GM18517 (cell line): Measurements from ENCODE around the gene CCSER1.

Experiments
- ATAC-seq: cut with Tn5 transposase; IDR thresholded peaks from one replicate; pipeline ENCODE4 v1.9.1; 2021; ENCODE audit warnings: mild to moderate bottlenecking, moderate library complexity; ENCODE audit not compliant: unreplicated experiment

CCSER1 gene

GRCh38 chr4:90540536-90540935, 413.3 kb downstream of the CCSER1 start:
- no peak for ATAC-seq

- ATAC-seq = no peak
Measured at GRCh38 chr4:90542216-90542615, 415.0 kb downstream of the CCSER1 start.

GRCh38 chr4:90543419-90544170, 416.4 kb downstream of the CCSER1 start:
- no peak for ATAC-seq

GRCh38 chr4:90544532-90545045, 417.4 kb downstream of the CCSER1 start:
- no peak for ATAC-seq

GRCh38 chr4:90545380-90545779, 418.2 kb downstream of the CCSER1 start:
- ATAC-seq = no peak

- no peak for ATAC-seq
Measured at GRCh38 chr4:90546114-90546513, 418.9 kb downstream of the CCSER1 start.

- no peak for ATAC-seq
Measured at GRCh38 chr4:90570615-90571014, 443.4 kb downstream of the CCSER1 start.

- ATAC-seq = no peak
Measured at GRCh38 chr4:90572996-90573395, 445.8 kb downstream of the CCSER1 start.

- no peak for ATAC-seq
Measured at GRCh38 chr4:90575371-90575770, 448.2 kb downstream of the CCSER1 start.

- ATAC-seq = no peak
Measured at GRCh38 chr4:90580326-90580725, 453.1 kb downstream of the CCSER1 start.

GRCh38 chr4:90582087-90582486, 454.9 kb downstream of the CCSER1 start:
- ATAC-seq = no peak

- no peak for ATAC-seq
Measured at GRCh38 chr4:90584051-90584450, 456.9 kb downstream of the CCSER1 start.

- ATAC-seq = no peak
Measured at GRCh38 chr4:90585961-90586360, 458.8 kb downstream of the CCSER1 start.

GRCh38 chr4:90586799-90587198, 459.6 kb downstream of the CCSER1 start:
- no peak for ATAC-seq

- no peak for ATAC-seq
Measured at GRCh38 chr4:90597927-90598326, 470.7 kb downstream of the CCSER1 start.

- no peak for ATAC-seq
Measured at GRCh38 chr4:90598741-90599140, 471.5 kb downstream of the CCSER1 start.

- ATAC-seq = no peak
Measured at GRCh38 chr4:90602726-90603125, 475.5 kb downstream of the CCSER1 start.

GRCh38 chr4:90603540-90603939, 476.3 kb downstream of the CCSER1 start:
- no peak for ATAC-seq

GRCh38 chr4:90606781-90607180, 479.6 kb downstream of the CCSER1 start:
- ATAC-seq = no peak

- ATAC-seq = no peak
Measured at GRCh38 chr4:90614371-90614770, 487.2 kb downstream of the CCSER1 start.

- no peak for ATAC-seq
Measured at GRCh38 chr4:90621080-90621479, 493.9 kb downstream of the CCSER1 start.

- no peak for ATAC-seq
Measured at GRCh38 chr4:90624781-90625180, 497.6 kb downstream of the CCSER1 start.
